Measurements from ENCODE around the gene WNT3.
"Not testable (repeated sequence)": the region's sequence is repeated elsewhere in the genome, so short reads cannot be mapped to it uniquely, and the experiment has no call there.

Gene WNT3

GRCh38 chr17:46764000-46764708 is 54.3 kb downstream of the WNT3 start:
- DNase-seq = no peak

DNA sequence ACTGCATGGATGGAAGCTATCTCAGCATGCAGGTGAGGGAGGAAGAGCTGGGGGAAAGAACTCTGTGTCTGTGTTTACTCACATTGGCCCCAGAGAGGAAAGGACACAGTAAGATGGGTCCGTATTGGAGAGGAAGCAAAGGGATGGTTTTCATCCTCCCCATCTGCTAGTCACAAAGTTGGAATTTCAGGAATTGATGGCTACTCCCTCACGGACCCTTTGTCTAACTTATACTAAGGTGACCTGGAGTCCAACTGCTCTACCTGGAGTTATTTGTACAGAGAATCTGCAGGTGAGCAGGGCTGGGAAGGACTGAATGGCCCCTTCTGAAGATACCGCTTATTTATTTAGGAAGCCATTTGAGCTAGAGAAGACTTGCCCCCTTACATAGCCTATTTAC is 55.1 kb downstream of the WNT3 start:
- DNase-seq = no peak

GRCh38 chr17:46759141-46759540 is 59.4 kb downstream of the WNT3 start:
- DNase-seq = no peak

GRCh38 chr17:46758614-46759013 is 59.9 kb downstream of the WNT3 start:
- DNase-seq = no peak

DNA sequence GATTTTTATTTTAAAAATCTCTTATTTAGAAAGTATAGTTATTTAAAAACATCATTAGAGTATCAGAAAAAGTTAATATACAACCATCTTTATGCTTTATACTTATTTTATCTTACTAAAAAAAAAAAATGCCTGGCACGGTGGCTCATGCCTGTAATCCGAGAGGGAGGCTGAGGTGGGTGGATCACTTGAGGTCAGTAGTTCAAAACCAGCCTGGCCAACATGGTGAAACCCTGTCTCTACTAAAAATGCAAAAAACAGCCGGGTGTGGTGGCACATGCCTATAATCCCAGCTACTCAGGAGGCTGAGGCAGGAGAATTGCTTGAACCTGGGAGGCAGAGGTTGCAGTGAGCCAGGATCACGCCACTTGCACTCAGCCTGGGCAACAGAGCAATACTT is 60.9 kb downstream of the WNT3 start:
- not testable (repeated sequence) for DNase-seq

DNA sequence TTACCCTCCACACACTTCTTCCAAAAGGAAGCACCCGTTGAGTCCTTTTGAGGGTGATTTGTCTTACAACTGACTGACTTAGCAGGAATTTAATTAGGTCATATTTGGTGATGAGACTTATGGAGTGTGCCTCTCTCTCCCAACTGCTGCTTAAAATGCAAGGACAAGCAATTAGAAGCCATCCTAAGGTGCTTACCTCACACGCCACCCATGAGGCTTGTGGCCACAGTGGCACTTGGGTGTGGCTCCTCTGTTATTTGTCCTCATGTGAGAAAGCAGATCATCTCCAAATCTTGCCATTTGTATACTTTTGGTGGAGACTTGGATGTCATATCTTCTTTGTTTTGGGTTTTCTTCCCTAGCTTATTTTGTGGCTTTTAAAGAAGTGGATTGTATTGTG is 61.6 kb downstream of the WNT3 start:
- peak in 1 of 4 experiments; percentile 7 for DNase-seq

DNA sequence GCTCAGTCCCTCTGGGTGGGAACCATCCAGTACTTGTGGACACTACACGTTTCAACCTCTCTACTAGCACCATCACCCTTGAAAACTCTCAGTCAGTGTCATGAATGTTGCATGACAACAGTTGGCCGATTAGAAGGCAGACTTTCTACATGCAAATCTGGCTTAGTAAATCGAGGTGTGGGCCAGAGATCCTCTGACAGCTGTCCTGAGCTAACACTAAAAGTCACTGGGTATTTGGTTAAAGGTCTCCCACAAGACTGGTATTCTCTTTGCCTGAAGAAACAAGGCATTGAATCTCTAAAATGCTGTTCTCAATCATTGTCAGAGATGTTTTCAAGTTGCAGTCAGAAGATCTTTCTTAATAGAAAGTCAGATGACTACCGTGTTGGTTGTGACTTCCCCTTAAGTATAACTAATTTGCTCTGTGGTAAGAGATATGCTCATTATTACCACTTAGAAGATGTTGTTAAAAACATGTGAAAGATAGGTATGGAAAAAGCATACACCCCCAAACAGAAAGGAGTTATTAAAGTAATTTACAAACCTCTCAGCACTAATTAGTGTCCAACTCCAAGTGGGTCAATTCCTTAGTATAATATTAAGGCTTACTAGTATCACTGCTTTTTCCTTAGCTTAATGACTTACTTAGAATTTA is 62.3 kb downstream of the WNT3 start:
- peak in 3 of 4 experiments; percentile 14 to 56 (median 50) for DNase-seq

- no peak for DNase-seq
Observed at GRCh38 chr17:46753776-46754175, 64.7 kb downstream of the WNT3 start.

- no peak for DNase-seq
Observed at GRCh38 chr17:46751425-46751824, 67.1 kb downstream of the WNT3 start.

GRCh38 chr17:46745376-46745775 is 73.1 kb downstream of the WNT3 start:
- peak; percentile 37 to 74 (median 48) for DNase-seq

GRCh38 chr17:46744441-46744840 is 74.1 kb downstream of the WNT3 start:
- no peak for DNase-seq

DNA sequence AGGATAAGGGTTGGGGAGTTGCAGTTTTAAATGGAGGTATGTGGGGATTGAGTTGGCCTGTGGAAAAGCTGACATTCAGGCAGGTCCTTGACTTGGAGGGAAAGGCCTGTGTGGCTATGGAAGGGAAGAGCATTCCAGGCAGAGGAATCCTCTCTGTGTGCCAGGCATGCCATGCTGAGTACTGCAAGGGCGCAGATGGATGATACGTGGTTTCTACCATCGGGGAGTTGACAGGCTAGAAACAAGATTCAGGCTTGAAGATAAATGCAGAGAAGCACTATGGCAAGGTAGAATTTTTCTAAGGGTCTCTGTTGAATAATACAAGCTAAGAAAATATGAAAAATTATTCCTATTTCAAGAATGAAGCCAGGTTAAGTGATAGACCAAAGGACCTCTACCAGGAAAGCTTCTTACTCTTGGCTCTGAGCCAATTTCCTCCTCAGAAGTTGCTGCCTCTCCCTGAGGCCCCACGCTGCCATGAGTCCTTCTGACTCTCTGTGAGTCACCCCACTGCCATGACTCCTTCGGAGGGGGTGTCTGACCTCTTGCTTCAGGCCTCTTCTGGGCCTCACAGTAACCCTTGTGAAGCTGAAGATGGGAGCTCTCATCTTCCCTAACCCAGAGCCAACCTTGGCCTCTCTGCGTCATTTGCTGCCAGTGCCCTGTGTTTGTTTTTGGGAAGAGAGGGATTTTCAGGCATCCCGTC is 75.8 kb downstream of the WNT3 start:
- peak; percentile 77 to 92 (median 86) for DNase-seq

DNA sequence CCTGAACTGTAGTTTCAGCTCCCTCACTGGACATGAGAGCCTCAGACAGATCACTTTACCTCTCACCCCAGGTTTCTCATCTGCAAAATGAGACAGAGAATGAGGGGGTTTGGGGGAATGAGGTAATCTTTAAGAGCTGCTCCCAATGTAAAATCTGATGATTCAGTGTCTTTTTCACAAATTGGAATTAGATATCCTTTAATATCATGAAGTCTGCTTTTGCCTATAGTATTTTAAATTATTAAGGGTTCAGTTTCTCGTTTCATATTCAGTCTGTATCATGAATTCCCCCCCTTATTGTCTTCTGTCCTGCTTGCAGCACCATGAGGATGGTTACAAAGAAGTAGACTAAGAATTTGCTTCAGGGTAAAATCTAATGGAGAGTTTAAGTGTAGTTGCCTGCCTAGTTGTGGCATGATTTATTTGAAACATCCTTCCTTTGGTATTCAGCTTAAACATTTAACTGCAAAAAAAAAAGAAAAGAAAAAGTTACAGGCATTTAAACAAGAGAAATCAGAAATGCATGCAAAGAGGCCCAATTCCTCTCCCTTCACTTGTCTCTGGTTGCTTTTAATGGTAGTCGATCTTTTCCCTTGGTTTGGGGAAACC is 77.3 kb downstream of the WNT3 start:
- no peak for DNase-seq

- DNase-seq = no peak
Observed at GRCh38 chr17:46739982-46740381, 78.5 kb downstream of the WNT3 start.

GRCh38 chr17:46738544-46738943 is 79.9 kb downstream of the WNT3 start:
- no peak for DNase-seq

GRCh38 chr17:46737326-46737725 is 81.2 kb downstream of the WNT3 start:
- no peak for DNase-seq

DNA sequence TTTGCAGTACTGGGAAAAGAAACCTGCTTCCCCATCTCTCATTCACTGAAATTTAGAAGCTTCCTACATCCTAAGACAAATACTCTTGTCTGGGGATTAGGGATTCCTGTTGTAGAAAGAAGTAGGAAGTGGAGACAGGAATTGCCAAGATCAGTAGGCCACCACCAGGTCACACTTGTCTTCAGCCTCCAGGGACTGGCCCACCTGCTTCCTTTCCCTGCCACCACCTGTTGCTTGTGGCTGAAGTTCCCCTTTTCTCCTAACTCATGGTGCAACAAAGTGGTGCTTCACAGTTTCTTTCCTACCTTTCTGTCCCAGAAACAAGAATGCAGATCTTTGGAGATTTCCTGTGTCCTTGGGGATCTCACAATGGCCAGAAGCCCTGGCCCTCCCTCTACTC is 82.4 kb downstream of the WNT3 start:
- DNase-seq = peak in 1 of 4 experiments; percentile 2

GRCh38 chr17:46733837-46734475 is 84.5 kb downstream of the WNT3 start:
- no peak for DNase-seq

GRCh38 chr17:46732754-46733398 is 85.6 kb downstream of the WNT3 start:
- no peak for DNase-seq

DNA sequence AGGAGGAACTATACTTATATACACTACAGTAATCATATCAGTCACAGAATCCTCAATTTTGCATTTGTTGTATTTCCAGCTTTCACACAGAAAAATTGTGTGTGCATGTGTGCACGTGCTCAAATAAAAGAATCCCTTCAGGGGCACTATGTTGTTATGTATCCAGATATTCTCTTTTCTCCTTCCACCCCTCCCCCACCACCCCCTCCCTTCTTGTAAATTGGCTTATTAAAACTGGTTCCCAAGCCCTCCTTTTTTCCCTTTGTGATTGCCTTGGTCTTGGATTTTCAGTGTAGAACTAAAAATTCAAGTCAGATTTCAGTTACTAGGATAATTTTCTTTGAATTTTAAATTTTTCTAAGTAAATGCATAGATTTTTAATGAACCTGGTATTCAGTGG is 86.3 kb downstream of the WNT3 start:
- no peak for DNase-seq

- DNase-seq = no peak
Observed at GRCh38 chr17:46730679-46731078, 87.8 kb downstream of the WNT3 start.

DNA sequence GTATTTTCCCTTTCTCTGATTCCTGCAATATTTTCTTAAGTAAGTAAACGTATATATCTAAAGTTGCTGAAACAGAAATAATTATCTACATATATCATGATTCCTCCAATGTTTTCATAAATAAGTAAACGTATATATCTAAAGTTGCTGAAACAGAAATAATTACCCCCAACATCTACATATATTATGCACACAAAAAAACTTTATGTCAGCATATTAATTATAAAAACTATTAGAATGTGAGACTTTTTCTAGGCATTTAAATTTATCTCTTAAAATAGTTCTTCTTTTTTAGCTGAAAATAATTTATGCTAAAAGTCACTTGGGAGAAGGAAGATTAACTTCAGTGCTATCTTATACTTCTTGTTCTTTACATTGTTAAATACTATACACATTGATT is 88.5 kb downstream of the WNT3 start:
- DNase-seq = no peak

All from suppressor macrophage (primary cell).